HG03520 (cell line): Measurements from ENCODE around the gene FNDC3B.
A peak's percentile ranks its signal among the peaks of the same experiment; 100 is the strongest.

Experiments used
- ATAC-seq: cut with Tn5 transposase; IDR thresholded peaks from one replicate; pipeline ENCODE4 v1.9.1; 2021; ENCODE audit warnings: mild to moderate bottlenecking, moderate library complexity; ENCODE audit not compliant: unreplicated experiment

The FNDC3B gene

GRCh38 chr3:172071780-172072330 lies 32.5 kb downstream of the FNDC3B start:
- ATAC-seq: no peak

- ATAC-seq: no peak
These were observed 33.2 kb downstream of the FNDC3B start for GRCh38 chr3:172072543-172072942.

DNA sequence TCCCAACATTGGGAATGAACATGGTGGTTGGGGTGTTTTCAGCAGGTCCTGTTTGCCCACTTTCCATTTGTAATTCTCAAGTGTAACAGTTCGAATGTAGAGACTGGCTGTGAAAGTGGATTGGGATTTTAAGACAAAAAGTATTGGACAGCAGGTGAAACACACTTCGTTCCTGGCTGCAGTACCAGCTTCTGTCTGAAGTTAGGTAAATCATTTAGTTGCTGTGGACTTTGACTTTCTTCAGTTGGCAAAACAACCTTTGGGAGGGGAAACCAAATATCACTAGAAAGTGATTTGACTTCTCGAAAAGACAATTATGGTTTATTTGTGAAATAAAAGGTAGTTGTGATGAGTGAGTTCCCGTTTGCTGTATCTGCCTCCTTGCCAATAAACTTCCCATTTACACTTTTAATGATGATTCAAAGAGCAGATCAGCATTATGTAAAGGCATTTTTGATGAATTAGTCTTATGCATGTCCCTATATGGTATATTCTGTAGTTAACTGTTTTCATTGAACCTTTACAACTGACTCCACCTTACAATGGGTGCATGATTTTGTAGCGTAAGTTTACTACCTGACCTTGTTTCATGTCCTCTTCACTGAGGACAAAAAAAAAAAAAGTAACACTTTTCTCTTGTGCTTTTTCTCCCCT lies 34.0 kb downstream of the FNDC3B start:
- no peak for ATAC-seq

DNA sequence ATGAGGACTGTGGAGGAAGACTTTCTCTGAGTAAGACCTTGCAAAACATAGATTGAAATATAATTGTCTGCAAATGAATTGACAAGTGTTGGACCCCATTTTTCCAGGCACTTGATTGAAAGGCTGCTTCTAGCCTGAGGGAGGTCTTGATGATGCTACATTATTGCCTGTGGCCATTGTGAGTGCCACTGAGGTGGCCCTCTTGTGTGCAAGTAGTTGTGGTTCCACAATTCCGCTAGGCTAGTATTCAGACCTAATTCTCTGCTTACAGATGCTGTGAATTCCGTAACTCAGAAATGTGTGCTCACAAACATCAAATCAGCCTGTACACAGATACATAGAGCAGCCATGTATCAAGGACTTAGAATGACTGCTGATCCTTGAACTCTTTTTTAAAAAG lies 34.7 kb downstream of the FNDC3B start:
- no peak for ATAC-seq

- ATAC-seq: no peak
These were observed 35.2 kb downstream of the FNDC3B start for GRCh38 chr3:172074586-172074985.

GRCh38 chr3:172076212-172076611 lies 36.8 kb downstream of the FNDC3B start:
- no peak for ATAC-seq

DNA sequence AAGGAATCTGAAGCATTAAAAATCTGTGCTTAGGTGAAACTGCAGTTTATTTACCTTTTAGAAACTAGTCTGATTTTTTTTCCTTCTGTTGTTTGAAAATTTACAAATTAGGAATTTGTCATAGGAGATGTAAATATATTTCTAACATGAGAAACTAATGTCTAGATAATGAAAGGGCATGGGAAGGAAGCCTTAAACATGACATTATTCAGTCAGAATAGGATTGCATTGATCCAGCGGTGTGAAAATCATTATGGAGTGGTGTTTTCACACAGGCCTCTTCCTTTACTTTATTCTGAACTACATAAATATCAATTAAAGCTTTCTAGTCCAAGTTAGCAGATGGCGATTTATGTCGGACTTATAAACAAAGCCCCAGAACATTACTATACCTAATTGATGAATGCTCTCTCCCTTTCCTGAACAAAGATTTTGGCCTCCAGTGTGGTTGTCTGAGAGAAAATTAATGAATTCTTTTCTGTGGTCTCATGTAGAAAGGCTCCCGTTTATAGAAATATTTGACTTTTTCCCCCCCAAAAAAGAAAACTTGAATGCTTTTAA lies 37.9 kb downstream of the FNDC3B start:
- ATAC-seq: no peak

DNA sequence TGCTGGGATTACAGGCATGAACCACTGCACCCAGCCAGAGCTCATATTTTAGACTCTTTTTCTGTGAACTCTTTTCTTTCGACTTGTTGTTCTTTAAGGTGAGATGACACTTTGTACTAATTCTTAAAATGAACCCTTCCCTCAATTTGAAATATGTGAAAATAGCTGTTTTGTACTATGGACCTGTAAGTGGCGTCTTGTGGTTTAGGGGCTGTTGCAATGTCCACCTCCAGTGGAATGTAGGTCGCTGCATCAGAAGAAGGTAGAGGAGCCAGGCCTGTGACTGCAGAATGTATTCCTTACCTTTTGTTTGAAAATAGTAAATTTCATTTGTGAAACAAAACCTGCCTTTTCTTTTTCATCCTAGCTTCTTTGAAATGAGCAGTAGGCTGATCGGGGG lies 38.9 kb downstream of the FNDC3B start:
- ATAC-seq: no peak

- no peak for ATAC-seq
These were observed 39.3 kb downstream of the FNDC3B start for GRCh38 chr3:172078721-172079120.

DNA sequence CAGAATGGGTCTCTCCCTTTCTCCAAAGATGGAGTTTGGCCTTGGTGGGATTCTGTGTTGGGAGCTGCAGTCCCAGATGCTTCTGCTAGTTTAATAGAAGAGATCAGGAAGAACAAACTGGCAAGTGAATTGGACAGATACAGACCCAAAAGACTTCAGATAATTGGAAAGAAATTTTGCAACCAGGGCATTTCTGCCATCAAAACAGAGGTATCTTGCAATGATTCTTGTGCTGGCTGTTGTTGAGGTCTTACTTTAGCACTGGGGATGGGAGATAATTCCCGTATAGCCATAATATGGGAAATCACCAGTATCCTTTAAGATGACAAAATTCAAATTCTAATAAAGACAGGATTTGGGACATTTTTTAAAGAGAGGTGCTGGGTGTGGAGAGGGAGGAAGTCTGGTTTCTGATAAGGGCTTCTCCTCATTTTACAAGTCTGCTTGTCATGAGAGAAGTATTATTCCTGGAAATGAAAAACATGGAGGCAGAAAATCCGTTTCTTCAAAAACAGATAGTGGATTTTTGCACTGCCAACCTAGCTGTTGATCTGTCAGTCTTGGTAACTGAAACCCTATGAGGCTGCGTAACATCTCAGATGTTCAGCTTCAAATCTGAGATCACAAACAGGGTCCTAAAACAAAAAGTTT lies 40.1 kb downstream of the FNDC3B start:
- ATAC-seq: no peak

- ATAC-seq: no peak
These were observed 41.1 kb downstream of the FNDC3B start for GRCh38 chr3:172080503-172080902.

DNA sequence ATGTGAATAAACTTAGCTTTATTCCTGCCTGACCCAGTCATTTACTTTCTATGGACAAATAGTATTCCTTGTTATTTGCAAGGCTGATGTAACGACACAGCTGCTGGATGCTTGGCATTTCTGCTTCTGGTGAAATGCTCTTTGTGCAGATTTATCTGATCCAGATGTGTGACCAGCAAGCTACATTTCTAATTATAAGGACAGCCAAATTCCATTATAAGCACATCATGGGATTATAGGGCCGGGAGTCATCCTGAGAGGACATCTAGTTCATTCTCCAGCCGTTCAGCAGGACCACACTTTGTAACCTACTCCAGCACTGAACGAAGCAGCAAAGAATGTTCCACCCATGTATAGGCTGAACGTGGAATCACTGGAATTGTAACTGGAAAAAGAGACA lies 42.9 kb downstream of the FNDC3B start:
- ATAC-seq: no peak

DNA sequence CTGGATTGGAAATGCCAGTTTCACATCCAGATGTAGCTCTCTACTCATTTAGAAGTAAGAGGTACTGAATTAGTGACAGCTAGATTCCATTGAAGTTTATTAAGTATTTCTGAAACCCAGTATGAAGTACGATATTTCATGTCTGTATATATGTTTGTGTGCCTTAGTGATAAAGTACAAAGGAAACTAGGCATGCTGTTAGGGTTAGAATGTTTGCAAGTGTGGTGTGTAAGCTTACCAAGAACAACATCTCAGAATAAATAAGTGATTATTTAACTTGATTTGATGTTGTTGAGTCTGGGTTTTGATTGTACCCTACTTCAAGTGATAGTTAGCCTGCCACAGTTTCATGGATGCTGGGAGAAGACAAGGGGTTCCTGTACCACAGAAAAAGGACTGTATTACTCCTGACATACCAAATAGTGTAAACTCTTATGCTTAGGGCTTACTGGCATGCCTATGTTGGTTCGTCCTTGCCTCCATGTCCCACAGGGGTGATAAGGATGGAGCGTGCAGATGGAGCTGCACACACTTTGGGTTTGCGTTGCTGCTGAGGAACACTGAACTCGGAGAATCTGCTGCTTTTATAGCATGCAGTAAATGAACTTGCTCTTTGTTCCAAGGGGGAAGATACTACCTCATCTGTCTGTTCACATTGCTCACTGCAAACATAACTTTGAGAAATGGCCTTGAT lies 43.6 kb downstream of the FNDC3B start:
- ATAC-seq: no peak

DNA sequence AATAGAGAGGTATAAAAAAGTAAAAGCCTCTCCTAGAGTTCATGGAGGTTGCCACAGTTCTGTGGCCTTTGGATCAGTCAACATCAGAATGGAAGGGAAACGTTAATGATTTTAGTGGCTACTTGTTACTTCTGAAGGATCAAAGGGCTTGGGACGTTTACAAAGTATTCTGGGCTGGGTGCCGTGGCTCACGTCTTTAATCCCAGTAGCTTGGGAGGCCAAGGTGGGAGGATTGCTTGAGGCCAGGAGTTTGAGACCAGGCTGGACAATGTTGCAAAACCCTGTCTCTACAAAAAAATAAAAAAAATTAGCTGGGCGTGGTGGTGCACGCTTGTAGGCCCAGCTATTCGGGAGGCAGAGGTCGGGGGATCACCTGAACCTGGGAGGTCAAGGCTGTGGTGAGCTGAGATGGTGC lies 44.6 kb downstream of the FNDC3B start:
- no peak for ATAC-seq

DNA sequence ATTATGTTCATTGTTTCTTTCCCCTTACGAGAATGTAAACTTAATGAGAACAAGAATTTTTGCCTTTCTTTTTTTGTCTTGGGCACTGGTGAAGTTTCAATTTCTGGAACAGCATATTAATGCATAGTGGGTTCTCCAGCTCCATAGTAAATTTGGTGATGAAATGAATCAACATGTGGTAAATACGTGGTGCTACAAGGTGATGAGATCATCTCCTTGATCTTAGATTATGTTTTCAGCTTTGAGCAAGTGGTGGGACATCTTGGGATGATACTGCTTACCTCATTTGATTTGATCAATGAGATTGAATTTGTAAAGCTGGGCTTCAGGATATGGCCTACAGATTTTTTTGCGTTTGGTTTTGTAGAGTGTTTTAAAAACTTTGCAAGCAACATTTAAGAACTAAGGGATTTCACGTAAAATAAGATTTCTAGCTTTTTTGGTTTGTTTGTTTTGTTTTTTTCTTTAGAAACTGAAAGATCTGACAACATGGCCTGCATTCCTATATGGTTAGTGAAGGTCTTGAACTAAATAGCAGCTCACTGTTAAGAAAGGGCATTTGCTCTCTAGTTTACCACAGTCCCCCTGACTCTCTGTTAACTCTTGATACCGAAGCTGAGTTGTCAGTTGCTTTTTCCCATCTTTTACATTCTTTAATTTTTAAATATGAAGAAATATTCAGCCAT lies 45.6 kb downstream of the FNDC3B start:
- ATAC-seq: no peak

DNA sequence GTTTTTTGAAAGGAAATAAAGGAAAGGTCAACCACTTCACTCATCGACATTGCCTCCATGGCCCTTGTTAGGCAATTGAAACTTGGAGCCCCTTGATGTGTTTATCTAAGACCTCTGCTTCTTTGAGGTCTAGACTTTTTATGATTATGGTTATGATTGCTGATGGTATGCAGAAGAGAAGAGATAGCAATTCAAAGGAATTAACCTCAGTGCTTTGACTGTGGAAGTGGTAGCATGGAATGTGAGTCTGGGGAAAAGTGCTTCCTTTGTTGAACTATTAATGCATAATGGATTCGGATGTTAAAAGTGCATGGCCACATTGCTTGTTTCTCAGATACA lies 46.1 kb downstream of the FNDC3B start:
- no peak for ATAC-seq

GRCh38 chr3:172086071-172086470 lies 46.7 kb downstream of the FNDC3B start:
- ATAC-seq: no peak

DNA sequence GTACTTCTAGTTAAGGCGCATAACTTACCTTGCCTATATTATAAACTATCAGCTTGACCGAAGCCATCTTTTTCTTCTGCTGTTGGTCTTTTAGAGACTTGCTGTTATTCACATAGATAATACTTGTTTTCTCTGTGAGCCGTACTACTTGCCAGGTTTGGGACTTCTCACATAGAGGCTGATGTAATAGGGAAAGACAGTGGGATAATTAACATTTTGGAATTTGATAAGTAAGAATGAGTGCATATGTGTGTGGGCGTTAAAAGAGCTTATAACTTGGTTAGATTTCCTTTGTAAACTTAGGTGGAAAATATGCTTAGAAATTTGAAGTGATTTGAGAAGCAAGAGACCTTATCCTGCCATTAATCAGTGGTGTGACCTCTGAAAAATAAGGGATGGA lies 47.8 kb downstream of the FNDC3B start:
- ATAC-seq: no peak

DNA sequence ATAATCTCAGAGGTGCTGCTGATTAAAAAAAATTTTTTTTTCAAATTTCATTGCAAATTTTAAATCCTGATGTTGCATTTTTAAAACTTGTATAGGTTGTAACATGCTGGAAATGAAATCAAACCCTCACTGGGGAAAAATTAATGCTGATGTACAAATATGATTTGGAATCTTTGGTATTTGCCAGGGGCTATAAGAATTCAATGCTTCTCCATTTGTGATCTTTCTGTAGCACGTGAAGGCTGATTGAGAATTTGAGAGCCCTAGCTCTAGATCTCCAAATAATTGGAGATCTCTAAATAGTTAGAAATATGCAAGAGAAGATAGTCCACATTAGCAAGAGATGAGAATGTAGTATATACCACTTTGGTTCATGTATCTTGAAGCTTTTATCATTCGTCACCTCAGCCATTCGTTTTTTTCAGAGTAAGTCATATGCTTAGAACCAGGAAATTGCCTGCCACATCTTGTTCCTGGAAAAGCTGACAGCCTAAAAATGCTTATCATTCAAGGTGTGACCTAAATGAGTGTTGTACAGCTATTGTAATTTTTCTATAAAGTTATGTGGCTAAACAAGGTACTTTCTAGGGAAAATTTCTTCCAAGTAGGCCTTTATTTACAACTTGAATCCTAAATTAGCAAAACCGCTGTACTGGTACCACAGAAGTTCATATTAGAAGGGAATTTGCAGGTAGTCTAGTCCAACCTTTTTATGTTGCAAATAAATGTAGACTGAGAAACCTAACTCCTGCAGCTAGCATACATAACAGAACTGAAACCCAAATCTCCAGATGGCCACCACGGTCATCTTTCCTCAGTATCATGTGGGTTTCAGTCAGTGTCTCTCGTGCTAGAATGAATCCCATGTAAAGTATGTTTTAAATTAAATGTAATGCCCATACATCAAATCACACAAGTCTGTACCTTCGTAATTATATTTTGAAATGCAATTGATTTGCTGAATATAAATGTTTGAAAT lies 48.5 kb downstream of the FNDC3B start:
- ATAC-seq: peak; percentile 83

DNA sequence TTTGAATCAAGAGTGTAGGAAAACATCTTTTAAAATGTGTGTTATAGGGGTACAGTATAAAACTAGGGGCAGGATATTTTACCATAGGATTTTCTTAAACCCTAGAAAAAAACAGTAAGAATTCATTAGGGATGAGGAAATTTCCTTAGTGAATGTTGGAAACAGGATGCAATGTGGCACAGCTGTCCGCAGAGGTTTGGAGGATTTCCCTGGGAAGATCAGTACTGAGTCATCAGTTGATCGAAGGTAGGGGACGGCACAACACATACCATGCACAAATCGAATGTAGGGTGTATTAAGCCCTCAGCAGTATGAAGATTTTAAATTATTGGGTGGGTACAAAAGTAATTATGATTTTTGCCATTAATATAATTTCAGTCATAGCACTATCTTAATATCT lies 49.9 kb downstream of the FNDC3B start:
- no peak for ATAC-seq
